Measurements from ENCODE around the gene LARGE1. TPM values are rescaled to one million over a fixed set of nuclear protein-coding genes. Genes with fewer than 3 reads are reported as not detected.
A peak's percentile ranks its signal among the peaks of the same experiment; 100 is the strongest.

The LARGE1 gene
- total and polyA plus RNA-seq, 2 of the 13 experiments (the other 11 are each of a cell fraction or from before 2014, with no cell fraction given) = 8.4 to 11.0 TPM

- TF ChIP-seq SOX13 (IDR thresholded peaks at IDR 0.05) = no peak
- TF ChIP-seq SOX13 (CRISPR knock-in tag; conservative IDR thresholded peaks at IDR 0.05 in 1 of 2, IDR thresholded peaks at IDR 0.05 in 1 of 2) = no peak
- TF ChIP-seq SIX1 (CRISPR knock-in tag; IDR thresholded peaks at IDR 0.05; ENCODE audit: borderline replicate concordance) = no peak
- 0 out of 2 replicates have a peak, but pooled peaks have one; percentile 26 for TF ChIP-seq BRF2 (CRISPR knock-in tag; IDR thresholded peaks at IDR 0.05)
- TF ChIP-seq HNF1A (IDR thresholded peaks at IDR 0.05; ENCODE audit: low read depth) = no peak
- no peak for TF ChIP-seq HNF1A (CRISPR knock-in tag; IDR thresholded peaks at IDR 0.05; ENCODE audit: borderline replicate concordance)
- TF ChIP-seq ZNF652 (CRISPR knock-in tag; IDR thresholded peaks at IDR 0.05; ENCODE audit: borderline replicate concordance, low read depth) = no peak
- TF ChIP-seq GATAD1 (CRISPR knock-in tag; IDR thresholded peaks at IDR 0.05) = 0 out of 2 replicates have a peak, but pooled peaks have one; percentile 29
- no peak for TF ChIP-seq CENPBD1 (CRISPR knock-in tag; IDR thresholded peaks at IDR 0.05; ENCODE audit: borderline replicate concordance, low read depth)
- TF ChIP-seq ZNF615 (CRISPR knock-in tag; IDR thresholded peaks at IDR 0.05; ENCODE audit: borderline replicate concordance) = no peak
- TF ChIP-seq NFYC (CRISPR knock-in tag; IDR thresholded peaks at IDR 0.05) = peak; percentile 44
- no peak for TF ChIP-seq ZNF496 (CRISPR knock-in tag; IDR thresholded peaks at IDR 0.05; ENCODE audit: insufficient replicate concordance)
- no peak for TF ChIP-seq SNAPC4 (CRISPR knock-in tag; IDR thresholded peaks at IDR 0.05)
- no peak for TF ChIP-seq ASH2L (IDR thresholded peaks at IDR 0.05; ENCODE audit: insufficient read length, low read depth, low read length)
- TF ChIP-seq ZNF430 (CRISPR knock-in tag; IDR thresholded peaks at IDR 0.05) = 0 out of 2 replicates have a peak, but pooled peaks have one; percentile 22
Observed at GRCh38 chr22:33920927-33921524, 750 bp upstream of the LARGE1 start (continued).
